Middle frontal gyrus (tissue), 1 donor: ENCODE results near the gene C1orf115.
"Not testable (repeated sequence)": the region's sequence is repeated elsewhere in the genome, so short reads cannot be mapped to it uniquely, and the experiment has no call there.

Source experiments
- DNase-seq: peaks from one replicate; pipeline ENCODE4 v3.0.0-alpha.2; 2015; ENCODE audit warnings: low spot score; ENCODE audit errors: extremely low spot score

Gene C1orf115

GRCh38 chr1:220692436-220693228 lies 2.5 kb downstream of the C1orf115 start:
- DNase-seq: no peak

GRCh38 chr1:220694866-220695382 lies 4.8 kb downstream of the C1orf115 start:
- no peak for DNase-seq

GRCh38 chr1:220695426-220695825 lies 5.3 kb downstream of the C1orf115 start:
- DNase-seq: no peak

GRCh38 chr1:220696226-220696862 lies 6.2 kb downstream of the C1orf115 start:
- DNase-seq: no peak

GRCh38 chr1:220696863-220697231 lies 6.7 kb downstream of the C1orf115 start:
- DNase-seq: peak; percentile 53

GRCh38 chr1:220697326-220697725 lies 7.2 kb downstream of the C1orf115 start:
- no peak for DNase-seq

- no peak for DNase-seq
Measured at GRCh38 chr1:220698607-220699016, 8.4 kb downstream of the C1orf115 start.

GRCh38 chr1:220699044-220699443 lies 8.9 kb downstream of the C1orf115 start:
- DNase-seq: no peak

GRCh38 chr1:220700556-220701179 lies 10.5 kb downstream of the C1orf115 start:
- no peak for DNase-seq

- no peak for DNase-seq
Measured at GRCh38 chr1:220701974-220702373, 11.8 kb downstream of the C1orf115 start.

- no peak for DNase-seq
Measured at GRCh38 chr1:220702733-220703270, 12.6 kb downstream of the C1orf115 start.

- DNase-seq: no peak
Measured at GRCh38 chr1:220703305-220703704, 13.1 kb downstream of the C1orf115 start.

- DNase-seq: no peak
Measured at GRCh38 chr1:220705782-220706181, 15.6 kb downstream of the C1orf115 start.

- DNase-seq: no peak
Measured at GRCh38 chr1:220706480-220706879, 16.3 kb downstream of the C1orf115 start.

- no peak for DNase-seq
Measured at GRCh38 chr1:220707160-220707559, 17.0 kb downstream of the C1orf115 start.

- DNase-seq: no peak
Measured at GRCh38 chr1:220708244-220708643, 18.1 kb downstream of the C1orf115 start.

GRCh38 chr1:220708936-220709801 lies 19.0 kb downstream of the C1orf115 start:
- no peak for DNase-seq

- no peak for DNase-seq
Measured at GRCh38 chr1:220710333-220710732, 20.2 kb downstream of the C1orf115 start.

GRCh38 chr1:220711056-220711809 lies 21.1 kb downstream of the C1orf115 start:
- DNase-seq: no peak

GRCh38 chr1:220715986-220716385 lies 25.8 kb downstream of the C1orf115 start:
- DNase-seq: not testable (repeated sequence)
